Body of pancreas (tissue), 4 donors: Measurements from ENCODE around the gene PRICKLE4.

Source experiments
- POLR2A ChIP-seq, 3 donors: fragments of 450-650 bp; IDR thresholded peaks; one replicate each; pipeline ENCODE4 v1.6.1; 2016; ENCODE audit warnings: antibody characterized with exemption in 3 of 3, mild to moderate bottlenecking in 2 of 3
- TF ChIP-seq, protein P1 (sequence below), 7 experiments: fragments of 450-650 bp in 4 of 7; fragments of 200-600 bp in 3 of 7; sonication (generic) in 3 of 7; IDR thresholded peaks; one replicate each; pipeline ENCODE4 v1.5.1; 2016 to 2019; ENCODE audit warnings: antibody characterized with exemption in 7 of 7

DNA sequence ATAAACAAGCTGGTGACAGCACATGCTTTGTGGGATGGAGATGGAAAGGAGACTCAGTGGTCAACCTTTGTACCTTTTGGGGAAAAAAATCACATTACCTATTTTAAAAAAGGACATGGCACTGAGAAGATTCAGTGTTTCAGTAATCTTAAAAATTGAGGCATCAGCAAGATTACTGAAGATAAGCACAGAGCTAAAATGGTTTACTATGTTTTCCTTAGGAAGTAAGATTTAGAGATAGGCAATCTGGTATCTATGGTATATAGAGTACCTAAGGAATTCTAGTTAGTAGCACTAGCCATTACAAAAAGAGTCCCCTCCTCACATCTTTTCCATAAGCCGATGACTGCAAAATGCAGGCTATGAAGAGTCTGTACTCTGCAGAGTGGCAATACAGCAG lies 42.6 kb downstream of the PRICKLE4 start:
- TF ChIP-seq, protein P1, sequence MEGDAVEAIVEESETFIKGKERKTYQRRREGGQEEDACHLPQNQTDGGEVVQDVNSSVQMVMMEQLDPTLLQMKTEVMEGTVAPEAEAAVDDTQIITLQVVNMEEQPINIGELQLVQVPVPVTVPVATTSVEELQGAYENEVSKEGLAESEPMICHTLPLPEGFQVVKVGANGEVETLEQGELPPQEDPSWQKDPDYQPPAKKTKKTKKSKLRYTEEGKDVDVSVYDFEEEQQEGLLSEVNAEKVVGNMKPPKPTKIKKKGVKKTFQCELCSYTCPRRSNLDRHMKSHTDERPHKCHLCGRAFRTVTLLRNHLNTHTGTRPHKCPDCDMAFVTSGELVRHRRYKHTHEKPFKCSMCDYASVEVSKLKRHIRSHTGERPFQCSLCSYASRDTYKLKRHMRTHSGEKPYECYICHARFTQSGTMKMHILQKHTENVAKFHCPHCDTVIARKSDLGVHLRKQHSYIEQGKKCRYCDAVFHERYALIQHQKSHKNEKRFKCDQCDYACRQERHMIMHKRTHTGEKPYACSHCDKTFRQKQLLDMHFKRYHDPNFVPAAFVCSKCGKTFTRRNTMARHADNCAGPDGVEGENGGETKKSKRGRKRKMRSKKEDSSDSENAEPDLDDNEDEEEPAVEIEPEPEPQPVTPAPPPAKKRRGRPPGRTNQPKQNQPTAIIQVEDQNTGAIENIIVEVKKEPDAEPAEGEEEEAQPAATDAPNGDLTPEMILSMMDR (IDR thresholded peaks at IDR 0.05), result no peak
- no peak for TF ChIP-seq POLR2A (IDR thresholded peaks at IDR 0.05)
